Stimulated activated CD8-positive, alpha-beta memory T cell treated with anti-CD3 and anti-CD28 coated beads, Interleukin-2, amount 100 ng/mL, for 48 hours (primary cell): ENCODE measurements around the gene TRAPPC12.

Experiments
- DNase-seq, 2 donors: peaks; one replicate each; pipeline ENCODE4 v3.0.0-alpha.2; 2020; ENCODE audit warnings: low read depth in 2 of 2

TRAPPC12 gene

DNA sequence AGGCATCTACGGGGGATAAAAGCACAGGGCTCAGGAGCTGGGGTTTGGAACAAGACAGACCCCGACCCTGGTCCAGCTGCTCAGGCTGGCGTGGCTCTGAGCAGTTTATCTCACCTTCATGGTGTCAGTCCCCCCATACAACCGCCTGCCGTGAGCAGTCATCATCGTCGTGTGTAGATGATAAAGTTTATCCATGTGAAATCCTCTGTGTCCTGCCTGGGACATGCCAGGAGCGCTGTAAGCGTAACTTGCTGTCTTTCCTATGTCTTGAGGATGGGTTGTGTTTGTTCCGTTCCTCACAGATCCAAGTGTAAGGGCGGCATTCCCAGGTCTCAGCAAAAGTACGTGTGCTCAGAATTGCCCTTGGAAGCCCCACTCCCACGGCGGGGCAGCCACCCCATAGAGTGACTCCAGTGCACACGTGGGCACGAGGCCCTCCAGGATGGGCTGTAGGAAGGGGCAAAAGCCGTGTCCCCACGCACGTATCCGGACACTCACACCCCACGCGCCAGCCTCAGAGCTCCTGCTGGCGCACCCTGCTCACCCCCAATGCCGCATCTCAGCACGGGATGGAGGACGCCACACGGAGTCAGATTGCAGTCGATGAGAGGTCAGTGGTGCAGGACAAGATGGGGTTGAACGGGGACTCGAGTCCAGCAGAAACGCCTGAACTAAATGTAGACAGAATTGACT, 88.9 kb downstream of the TRAPPC12 start:
- DNase-seq, result no peak

DNA sequence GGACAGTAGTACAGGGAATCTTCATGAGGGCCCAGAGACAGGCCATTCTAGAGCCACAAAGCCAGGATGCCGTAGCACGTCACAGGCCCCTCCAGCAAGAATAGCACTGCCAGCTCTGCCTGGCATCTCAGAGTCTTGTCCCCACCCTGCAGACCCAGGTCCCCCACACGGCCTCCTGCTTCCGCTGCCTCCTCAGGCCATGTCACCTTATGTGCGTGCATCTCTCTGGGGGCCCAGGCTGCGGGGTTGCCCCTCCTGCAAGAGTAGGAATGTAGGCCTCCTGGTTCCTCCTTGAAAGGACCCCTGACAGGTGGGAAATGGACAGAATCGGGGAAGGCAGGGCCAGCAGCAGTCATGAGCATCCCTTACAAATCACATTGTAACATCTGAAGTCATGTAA, 90.0 kb downstream of the TRAPPC12 start:
- no peak for DNase-seq

DNA sequence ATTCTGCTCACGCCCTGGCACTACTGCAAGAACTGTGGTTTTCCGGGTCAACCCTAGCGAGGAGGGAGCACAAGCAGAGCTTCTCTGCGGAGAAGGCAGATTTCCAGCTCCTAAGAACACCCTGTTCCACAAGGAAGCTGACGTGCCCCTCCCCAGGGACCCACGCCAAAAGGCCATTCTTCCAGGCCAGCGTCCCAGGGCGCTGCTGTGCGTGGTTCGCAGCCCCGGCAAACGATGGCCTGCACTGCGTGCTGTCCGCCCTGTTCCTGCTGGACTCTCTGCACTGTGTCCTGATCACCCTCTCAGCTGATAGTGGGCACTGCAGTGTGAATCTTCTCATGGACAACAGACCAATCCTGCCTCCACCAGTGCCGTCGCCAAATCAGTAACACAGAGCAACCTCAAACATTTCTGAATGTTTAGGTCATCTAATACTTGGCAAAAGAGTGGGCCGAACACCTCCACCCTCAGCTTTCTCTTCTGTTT, 90.7 kb downstream of the TRAPPC12 start:
- no peak for DNase-seq

DNA sequence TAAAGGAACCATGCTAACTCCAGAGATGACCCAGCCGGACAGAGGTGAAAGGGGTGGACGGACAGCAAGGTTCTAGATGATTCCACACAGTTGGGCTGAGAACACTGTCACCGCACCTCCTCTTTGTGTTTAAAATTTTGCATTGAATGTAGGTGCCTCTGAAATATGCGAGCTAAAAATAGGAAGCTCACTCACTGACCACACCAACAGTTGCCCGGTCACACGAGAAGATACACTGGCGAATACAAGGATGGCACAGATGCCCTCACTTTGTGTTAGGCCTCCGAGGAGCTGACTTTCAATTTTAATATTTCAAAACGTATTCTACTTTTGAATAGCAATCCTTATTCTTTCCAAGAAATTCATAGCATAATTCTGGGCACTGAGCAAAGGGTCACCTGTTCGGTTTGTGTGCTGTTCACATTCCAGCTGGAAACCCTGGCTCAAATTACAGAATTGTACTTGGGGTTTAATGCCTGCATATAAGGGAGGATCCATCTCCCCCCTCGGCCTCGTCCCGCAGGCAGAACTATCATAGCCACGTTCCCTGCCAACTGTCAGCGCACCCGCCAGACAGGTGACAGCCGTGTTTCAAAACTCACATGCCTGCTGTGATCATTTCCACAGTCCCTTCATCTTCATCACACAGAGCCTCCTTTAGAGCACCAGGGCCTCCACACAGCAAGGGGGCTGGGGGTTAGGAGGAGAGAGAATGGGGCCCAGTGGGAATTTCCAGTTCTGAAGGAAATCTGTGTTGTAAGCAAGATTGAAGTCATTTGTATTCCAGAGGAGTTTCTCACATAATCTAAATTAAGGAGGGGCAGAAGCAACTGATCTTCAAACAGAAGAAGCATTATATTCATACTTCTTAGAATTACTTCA, 91.6 kb downstream of the TRAPPC12 start:
- DNase-seq, result no peak

DNA sequence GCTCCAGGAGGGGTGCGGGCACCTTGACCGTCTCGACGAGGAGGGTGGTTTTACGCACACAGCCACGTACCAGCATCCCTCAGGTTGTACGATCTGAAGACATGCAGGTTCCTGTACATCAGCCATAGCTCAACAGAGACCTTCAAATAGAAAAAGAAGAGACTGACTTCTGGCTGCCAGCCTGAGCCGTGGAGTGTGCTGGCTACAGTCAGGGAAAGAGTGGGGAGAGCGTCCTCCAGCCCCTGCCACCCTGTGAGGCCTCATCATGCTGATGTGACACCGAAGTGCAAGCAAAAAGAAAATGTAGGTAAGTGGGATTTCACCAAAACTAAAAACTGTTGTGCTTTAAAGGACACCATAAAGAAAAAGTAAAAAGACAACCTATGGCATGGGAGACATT, 92.8 kb downstream of the TRAPPC12 start:
- no peak for DNase-seq

DNA sequence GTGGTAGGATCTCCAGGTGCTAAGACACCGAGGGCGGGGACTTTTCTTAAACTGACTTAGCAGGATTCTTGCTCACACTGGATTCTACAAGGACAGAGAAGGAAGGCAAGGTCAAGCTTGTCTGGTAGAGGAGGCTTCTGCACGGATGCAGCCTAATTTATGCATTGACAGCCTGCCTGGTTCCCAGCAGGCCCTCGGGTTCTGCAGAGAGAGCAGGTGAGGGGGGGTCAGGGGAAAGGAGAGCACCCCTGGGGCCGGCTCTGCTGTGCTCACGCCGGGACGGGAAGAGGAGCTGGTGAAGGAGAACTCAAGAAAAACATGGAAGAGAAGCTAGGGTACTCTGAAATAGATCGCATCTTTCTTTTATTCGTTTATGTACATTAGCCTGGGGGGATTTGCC, 93.5 kb downstream of the TRAPPC12 start:
- DNase-seq, result no peak

DNA sequence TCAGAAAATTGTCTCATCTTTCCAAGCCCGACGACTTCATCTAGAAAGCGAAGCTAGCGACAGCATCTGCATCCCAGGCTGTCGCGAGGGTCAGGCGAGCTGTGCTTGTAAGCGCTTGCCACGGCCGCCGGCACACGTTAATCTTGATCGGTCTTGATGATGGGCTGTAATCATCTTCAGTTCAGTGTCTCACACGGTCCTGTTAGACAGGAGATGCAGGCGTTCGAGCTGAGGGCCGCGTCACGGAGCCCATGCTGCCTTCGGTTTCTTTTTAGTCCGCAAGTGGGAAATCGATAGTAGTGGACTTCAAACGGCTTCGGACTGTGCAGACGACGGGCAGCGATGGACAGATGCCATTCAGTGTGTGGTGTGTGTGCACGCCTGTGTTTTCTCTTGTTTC, 96.3 kb downstream of the TRAPPC12 start:
- DNase-seq, result no peak

DNA sequence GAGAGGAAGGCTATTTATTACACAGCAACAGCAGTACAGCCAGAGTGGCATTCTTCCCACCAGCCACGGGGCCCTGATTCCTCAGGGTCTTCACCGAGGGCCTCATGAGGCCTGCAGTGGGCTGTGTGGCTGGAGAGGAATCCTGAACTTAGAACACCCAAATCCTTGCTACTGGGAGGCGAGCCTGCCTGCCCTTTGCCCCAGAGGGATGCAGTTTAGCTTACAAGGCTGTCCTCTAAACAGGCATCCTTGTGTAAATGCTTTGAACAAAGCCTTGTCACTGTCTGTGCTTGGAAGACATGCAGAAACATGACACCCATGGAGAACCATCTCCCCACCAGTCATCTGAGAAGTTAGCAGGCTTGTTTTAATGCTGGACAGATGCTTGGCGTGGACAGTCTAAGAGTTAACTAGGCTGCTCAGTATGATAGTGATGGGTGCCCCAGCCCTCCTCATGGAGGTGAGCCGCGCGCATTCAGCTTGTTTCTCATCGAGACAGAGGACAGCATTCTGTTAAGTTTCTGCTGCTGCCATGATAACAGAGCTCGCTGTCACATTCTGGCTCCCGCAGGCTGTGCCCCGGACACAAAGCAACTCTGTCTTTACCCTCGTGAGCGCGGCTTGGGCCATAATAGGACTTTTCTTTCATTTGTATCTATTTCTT, 97.0 kb downstream of the TRAPPC12 start:
- no peak for DNase-seq

DNA sequence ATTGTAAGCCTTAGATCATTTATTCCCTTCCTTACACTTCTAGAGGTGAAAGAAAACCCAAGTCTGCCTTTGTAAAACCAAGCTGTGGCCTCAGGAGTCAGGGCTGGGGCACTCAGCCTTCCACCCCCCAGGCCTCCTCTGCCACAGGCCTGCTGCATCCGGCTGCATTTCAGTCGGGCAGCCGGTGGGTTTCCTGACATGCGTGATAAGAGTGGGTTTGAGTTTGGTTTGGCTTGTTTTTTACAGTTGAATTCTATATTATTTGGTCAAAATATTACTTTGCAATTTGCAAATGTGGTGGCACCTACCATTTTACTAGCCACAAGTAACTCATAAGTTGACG, 97.5 kb downstream of the TRAPPC12 start:
- DNase-seq, result no peak

DNA sequence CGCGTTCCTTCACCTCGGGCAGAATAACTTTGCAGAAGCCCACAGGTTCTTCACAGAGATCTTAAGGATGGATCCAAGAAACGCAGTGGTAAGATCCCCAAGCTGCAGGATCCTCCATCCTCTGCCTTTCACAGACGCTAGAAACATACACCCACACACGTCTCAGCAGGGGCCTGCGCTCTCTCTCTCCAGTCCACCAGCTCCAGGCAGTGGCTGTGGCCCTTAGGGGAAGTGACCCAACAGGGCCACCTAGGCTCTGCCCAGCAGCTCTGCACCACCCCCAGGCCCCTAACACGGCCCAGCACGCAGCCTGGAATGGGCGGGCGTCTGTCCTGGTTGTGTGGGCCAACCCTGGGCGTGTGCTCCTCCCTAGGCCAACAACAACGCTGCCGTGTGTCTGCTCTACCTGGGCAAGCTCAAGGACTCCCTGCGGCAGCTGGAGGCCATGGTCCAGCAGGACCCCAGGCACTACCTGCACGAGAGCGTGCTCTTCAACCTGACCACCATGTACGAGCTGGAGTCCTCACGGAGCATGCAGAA, 99.4 kb downstream of the TRAPPC12 start:
- DNase-seq, result no peak

DNA sequence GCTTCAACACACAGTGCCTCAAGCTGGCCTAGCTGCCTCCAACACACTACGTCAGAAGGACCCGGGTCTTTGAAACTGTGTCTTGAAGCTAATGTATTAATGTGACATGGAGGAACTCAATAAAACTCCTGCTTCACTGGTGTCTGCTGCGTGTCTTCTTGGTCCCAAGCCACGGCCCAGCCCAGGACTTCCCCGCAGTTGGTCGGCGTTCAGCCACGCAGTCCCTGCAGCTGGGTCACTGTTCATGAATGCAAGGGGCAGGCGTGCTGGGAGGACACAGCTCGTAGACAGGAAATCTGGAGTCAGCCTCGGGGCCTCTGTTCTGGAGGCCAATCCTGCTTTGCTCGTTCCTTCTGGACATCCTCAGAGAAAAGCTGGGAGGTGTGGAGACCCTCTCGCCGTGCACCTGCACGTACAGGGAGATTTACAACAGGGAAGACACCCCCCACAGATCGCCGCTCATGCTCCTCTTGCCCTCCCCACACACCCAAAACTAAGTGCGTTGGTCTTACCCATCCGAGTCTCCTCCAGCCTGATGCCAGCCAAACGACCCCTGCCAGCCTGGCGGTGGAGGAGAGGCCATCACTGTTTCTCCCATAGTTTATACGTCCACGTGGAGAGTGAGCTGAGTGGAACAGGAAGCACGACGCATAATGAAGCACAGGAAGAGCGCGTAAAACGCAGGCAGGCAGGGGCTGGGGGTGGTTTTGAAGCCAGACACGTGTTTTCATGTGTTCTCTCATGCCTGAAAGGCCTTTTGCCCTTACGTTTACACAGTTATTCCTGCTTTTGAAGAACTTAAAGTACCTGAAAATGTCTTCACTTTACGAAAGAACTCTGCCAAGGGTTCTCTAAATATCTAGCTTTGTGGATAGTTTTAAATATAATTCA, 100.2 kb downstream of the TRAPPC12 start:
- no peak for DNase-seq

DNA sequence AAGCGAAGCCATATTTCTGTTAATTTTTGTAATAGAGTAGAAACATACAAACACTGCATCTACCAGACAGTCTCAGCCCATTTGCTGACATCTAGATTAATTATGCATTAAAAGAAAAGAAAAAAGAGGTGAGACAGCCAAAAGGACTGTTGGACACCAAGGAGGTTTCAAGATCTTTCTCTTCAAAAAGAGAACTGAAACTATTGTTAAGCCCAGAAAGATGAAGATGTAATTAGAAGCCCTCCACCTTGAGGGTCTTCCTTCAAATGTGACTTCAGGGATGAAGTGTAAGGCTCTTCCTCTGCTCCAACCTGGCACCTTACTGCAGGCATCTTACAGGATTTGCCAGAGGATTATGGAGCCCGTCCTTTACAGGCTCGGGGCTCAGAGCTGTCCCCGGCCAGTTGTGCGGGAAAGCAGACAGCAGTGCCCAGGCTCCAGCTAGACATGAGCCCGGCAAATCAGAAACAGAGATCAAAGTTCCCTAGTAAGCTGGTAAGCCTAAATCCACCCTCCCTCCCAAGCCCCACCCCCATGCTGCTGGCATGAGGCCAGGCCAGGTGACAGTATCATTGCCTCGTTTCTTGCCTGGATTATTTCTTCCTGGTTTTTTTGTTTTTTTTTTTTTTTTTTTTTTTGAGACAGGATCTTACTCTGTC, 101.0 kb downstream of the TRAPPC12 start:
- no peak for DNase-seq

DNA sequence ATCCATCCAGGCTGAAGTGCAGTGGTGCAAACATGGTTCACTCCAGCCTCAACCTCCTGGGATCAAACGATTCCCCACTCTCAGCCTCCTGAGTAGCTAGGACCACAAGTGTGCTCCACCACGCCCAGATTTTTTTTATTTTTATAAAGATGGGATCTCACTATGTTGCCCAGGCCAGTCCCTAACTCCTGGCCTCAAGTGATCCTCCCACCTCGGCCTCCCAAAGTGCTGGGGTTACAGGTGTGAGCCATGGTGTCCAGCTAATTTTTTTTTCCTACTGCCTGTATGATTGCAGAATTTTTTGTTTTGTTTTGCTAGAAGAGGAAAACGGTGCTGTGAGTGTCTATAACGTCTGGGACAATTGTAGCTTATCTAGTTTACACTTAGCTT, 101.5 kb downstream of the TRAPPC12 start:
- no peak for DNase-seq

DNA sequence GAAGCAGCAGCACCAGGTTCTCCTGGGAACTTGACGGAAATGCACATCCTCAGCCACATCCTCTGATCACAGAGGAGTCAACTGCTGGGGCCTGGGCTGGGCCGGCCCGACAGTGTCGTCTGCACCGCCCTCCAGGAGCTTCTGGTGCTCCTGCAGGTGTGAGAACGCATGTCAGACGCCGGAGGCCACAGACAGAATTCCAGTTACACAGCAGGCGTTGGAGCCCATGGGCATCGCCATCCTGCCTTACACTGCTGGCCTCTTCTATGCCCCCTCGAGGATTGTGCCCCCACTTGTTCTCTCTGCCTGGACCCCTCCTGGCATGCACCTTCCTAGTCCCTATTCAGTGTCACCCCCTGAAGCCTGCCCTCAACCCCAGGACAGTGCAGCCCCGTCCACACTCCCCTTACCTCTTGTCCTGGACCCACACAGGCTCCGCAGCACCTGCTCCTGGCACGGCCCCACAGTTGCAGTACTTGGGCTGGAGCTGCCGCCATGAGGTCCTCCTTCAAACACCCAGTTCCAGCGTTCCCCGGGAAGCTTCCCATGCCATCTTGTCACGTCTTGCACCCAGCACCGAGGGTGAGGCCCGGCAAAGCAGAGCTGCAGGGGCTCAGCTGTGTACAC, 102.4 kb downstream of the TRAPPC12 start:
- DNase-seq, result no peak

DNA sequence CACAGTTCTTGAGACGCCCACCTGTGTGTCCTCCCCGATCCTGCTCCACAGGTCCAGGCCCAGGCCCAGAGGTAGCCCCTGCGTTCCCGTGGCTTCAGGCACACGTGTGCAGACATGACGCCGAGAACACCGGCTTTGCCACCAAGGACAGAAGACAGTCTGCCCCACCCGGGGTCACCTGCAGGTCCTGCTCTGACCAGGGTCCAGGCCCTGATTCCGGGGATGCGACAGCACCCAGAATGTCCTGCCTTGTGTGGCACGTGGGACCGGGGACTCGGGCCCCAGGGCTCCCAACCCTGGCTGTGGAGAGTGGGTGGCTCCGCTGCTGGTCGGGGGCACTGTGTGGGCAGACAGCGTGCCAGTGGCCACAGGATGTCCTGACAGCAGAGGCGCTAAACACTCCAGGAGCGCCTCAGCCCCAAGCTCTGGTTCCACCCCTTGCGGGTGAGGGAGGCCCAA, 102.9 kb downstream of the TRAPPC12 start:
- no peak for DNase-seq

DNA sequence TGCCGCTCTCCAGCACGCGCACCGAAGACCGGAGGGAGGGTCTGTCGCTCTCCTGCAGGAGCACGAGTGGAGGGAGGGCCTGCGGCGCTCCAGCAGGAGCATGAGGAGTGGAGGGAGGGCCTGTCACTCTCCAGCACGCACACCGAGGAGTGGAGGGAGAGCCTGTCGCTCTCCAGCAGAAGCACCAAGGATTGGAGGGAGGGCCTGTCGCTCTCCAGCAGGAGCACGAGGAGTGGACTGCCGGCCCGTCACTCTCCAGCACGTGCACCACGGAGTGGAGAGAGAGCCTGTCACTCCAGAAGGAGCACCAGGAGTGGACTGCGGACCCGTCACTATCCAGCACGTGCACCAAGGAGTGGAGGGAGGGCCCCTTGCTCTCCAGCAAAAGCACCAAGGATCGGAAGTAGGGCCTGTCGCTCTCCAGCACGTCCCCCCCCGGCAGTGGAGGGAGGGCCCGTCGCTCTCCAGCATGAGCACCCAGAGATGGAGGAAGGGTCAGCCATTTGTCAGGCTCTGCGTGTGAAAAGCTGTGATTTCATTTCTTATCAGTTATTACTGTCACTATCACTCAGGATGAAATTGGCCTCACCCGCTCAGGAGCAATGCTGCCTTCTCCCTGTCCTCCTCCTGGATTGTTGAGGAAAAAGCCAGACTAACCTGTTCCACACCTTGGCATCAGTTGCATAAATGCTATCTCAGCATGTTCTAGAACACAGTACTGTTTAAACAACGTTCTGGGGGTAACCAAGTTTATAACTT, 103.9 kb downstream of the TRAPPC12 start:
- no peak for DNase-seq

DNA sequence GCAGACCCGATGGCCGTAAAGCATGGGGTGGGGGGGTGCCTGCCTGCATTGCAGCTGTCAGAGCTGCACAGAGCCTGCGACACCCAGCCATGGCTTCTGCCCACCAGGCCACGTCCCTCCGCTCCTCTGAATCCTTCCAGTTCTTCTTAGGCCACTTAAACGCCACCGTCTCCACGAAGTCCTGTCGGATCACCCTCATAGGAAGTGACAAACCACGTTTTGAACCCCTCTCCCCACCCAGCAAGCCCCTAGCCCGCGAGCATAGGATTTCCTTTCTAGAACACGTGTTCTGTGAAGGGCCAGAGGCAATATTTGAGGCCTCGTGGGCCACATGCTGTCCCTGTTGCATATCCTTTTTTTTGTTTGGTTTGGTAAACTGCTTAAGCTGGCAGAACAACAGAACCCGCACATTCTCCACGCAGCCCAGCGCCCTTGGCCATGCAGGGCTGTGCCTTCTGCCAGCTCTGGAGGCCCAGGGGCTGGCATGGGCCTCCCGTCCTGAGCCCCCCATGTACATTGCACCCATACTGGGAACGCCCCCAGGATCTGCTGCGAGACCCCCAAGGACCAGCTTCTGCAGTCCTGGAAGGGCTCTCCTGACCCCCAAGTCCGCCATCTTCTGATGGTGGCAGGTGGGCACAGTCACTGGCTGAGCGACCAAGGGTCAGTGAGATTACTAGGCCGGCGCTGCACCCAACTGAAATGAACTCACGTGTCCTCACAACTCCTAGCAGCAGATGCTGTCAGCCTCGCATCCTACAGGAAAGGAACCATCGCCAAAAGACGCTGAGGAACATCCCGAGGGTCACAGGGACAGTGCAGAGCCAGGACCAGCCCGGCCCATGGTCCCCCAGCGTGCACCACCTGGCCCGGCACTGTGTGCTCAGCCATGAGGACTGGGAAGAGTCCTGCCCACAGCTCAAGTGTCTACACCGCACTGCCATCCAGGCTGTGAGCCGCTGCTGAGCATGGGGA, 104.8 kb downstream of the TRAPPC12 start:
- DNase-seq, result no peak

DNA sequence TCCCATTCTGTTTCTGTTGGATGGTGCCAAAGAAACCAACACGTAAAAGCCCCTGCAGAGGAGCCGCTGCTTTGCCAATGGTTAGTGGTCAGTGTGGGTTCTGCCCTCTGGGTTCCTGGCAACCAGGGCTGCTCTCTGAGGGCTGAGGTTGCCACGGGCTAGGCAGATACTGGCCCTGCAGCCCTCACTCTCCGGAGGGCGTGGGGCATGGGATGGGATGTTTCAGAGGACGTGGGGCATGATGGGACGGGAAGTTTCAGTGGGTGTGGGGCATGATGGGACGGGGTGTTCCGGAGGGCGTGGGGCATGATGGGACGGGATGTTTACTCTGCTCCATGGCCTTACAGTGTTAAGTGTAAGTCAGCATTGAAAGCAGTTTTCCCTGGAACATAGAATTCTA, 105.7 kb downstream of the TRAPPC12 start:
- no peak for DNase-seq
